Activated T-cell treated with anti-CD3 and anti-CD28 coated beads, Interleukin-2, amount 50 U/mL, for 24 hours (primary cell): Measurements from ENCODE around the gene DGKD.

ENCODE experiments used
- DNase-seq: peaks from one replicate; pipeline ENCODE4 v3.0.0-alpha.2; 2020
- H3K27ac Mint-ChIP-seq: 2 replicates; pipeline ENCODE4 v1.8.0; 2020; ENCODE audit warnings: mild to moderate bottlenecking, mixed read lengths
- H3K27me3 Mint-ChIP-seq: 2 replicates; pipeline ENCODE4 v1.8.0; 2020; ENCODE audit warnings: mixed read lengths
- H3K36me3 Mint-ChIP-seq: 2 replicates; pipeline ENCODE4 v1.8.0; 2020; ENCODE audit warnings: low read depth, mixed read lengths
- H3K4me1 Mint-ChIP-seq: 2 replicates; pipeline ENCODE4 v1.8.0; 2020; ENCODE audit warnings: low read depth, mixed read lengths
- H3K4me3 Mint-ChIP-seq: 2 replicates; pipeline ENCODE4 v1.8.0; 2020; ENCODE audit warnings: mild to moderate bottlenecking, moderate library complexity, mixed read lengths
- H3K9me3 Mint-ChIP-seq: 2 replicates; pipeline ENCODE4 v1.8.0; 2020; ENCODE audit warnings: mixed read lengths

Gene DGKD

GRCh38 chr2:233422649-233423551 lies 68.6 kb downstream of the DGKD start:
- Mint-ChIP-seq H3K4me3 (no peak overlapping the region), H3K27ac (peak overlapping the region; percentile 89), H3K9me3 (peaks cover 10% of the 10 kb centered on the region), H3K36me3 (peaks cover 66% of the 10 kb centered on the region), H3K27me3 (no peaks in the 10 kb centered on the region), H3K4me1 (peaks cover 95% of the 10 kb centered on the region)
- DNase-seq: peak; percentile 24

- H3K27me3 Mint-ChIP-seq: no peaks in the 10 kb centered on the region
- peaks cover 69% of the 10 kb centered on the region for H3K36me3 Mint-ChIP-seq
- no peak overlapping the region for H3K4me3 Mint-ChIP-seq
- H3K27ac Mint-ChIP-seq: peak overlapping the region; percentile 42
- peaks cover 95% of the 10 kb centered on the region for H3K4me1 Mint-ChIP-seq
- no peak for DNase-seq
- H3K9me3 Mint-ChIP-seq: peaks cover 10% of the 10 kb centered on the region
Observed at GRCh38 chr2:233423552-233423860, 69.2 kb downstream of the DGKD start.

DNA sequence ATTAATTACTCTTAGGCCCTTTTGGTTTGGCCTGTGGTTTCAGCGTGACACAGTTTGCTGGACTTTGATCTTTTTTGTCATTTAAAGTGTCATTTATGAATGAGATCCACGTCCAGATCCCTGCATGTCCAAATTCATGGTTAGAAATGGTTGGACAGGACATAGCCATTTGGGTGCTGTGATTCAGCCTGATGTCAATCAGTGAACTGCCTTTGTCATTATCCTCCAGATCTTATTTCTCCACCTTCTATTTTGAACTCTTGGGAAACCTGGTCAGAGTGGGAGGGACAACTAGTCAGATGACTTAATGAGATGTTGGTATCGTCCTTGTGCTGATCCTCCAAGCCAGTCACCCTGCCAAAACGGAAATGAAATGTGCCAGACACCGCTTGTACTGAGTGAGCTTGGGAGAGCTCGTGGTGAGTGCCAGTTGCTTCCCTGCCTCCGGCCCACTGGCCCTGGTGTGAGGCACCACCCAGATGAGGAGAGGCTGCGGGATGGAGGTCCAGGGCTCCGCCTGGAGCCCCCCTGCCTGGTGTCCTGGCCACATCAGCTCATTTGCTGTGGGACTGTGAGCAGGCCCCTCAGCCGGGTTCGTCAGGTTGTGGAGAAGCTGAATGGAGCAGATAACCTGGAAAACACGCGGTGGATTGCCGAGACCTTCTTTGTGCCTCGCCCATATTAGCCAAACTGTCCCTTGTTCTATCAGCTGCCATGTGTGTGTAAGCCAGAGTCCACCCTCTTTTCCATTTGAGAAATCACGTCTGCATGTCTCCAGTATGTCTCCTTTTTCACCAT lies 70.1 kb downstream of the DGKD start:
- Mint-ChIP-seq H3K4me1 (peaks cover 95% of the 10 kb centered on the region), H3K27me3 (no peaks in the 10 kb centered on the region), H3K4me3 (no peak overlapping the region), H3K27ac (peak overlapping the region; percentile 15), H3K36me3 (peaks cover 69% of the 10 kb centered on the region), H3K9me3 (peaks cover 10% of the 10 kb centered on the region)
- DNase-seq: peak; percentile 16

GRCh38 chr2:233426619-233427342 lies 72.5 kb downstream of the DGKD start:
- peak; percentile 74 for DNase-seq
- Mint-ChIP-seq H3K27me3 (no peaks in the 10 kb centered on the region), H3K27ac (peak overlapping the region; percentile 81), H3K4me1 (peaks cover 85% of the 10 kb centered on the region), H3K9me3 (peaks cover 10% of the 10 kb centered on the region), H3K4me3 (no peak overlapping the region), H3K36me3 (peaks cover 68% of the 10 kb centered on the region)

- peaks cover 60% of the 10 kb centered on the region for H3K36me3 Mint-ChIP-seq
- DNase-seq: peak; percentile 28
- H3K4me1 Mint-ChIP-seq: peaks cover 73% of the 10 kb centered on the region
- H3K4me3 Mint-ChIP-seq: no peak overlapping the region
- peaks cover 10% of the 10 kb centered on the region for H3K9me3 Mint-ChIP-seq
- no peaks in the 10 kb centered on the region for H3K27me3 Mint-ChIP-seq
- peak overlapping the region; percentile 8 for H3K27ac Mint-ChIP-seq
Observed at GRCh38 chr2:233428008-233428407, 73.7 kb downstream of the DGKD start.

GRCh38 chr2:233428438-233428837 lies 74.1 kb downstream of the DGKD start:
- H3K4me3 Mint-ChIP-seq: no peak overlapping the region
- peaks cover 10% of the 10 kb centered on the region for H3K9me3 Mint-ChIP-seq
- peaks cover 69% of the 10 kb centered on the region for H3K4me1 Mint-ChIP-seq
- DNase-seq: peak; percentile 19
- no peaks in the 10 kb centered on the region for H3K27me3 Mint-ChIP-seq
- H3K36me3 Mint-ChIP-seq: peaks cover 56% of the 10 kb centered on the region
- no peak overlapping the region for H3K27ac Mint-ChIP-seq

DNA sequence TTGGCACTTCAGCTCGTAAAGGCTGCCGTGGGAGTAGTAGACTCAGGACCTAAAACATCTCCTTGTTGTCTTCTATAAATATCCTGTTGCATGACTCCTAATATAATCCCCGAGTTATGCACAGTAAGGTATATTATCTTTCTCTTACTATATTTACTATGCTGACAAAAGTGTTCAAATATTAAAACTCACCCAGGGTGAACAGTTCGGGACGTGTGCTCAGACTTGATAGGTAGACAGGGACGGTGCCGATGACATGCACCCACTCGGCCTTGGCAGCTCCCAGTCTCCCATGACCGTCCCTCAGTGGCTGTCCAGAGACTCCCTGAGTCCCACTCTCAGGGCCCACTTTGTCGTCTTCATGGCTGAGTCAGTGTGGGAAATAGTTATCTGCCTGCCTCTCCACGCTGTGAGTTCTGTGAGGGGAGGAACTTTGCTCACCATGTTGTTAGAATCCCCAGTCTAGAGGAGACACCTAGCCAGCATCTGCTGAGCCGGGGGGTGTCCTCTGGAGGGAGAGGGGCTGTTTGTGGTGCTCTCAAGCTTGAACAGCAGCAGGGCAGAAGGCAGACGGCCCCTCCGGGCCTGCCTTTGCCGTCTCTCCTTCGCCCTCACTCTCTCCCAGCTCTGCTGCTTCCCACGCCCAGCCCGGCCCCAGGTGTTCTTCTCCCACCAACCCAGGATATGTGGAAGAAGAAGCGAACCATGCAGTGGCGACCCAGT lies 75.0 kb downstream of the DGKD start:
- peak; percentile 18 for DNase-seq
- H3K4me3 Mint-ChIP-seq: no peak overlapping the region
- no peaks in the 10 kb centered on the region for H3K27me3 Mint-ChIP-seq
- H3K27ac Mint-ChIP-seq: peak overlapping the region; percentile 22
- peaks cover 52% of the 10 kb centered on the region for H3K36me3 Mint-ChIP-seq
- peaks cover 10% of the 10 kb centered on the region for H3K9me3 Mint-ChIP-seq
- H3K4me1 Mint-ChIP-seq: peaks cover 62% of the 10 kb centered on the region

GRCh38 chr2:233430081-233430480 lies 75.8 kb downstream of the DGKD start:
- Mint-ChIP-seq H3K36me3 (peaks cover 53% of the 10 kb centered on the region), H3K27me3 (no peaks in the 10 kb centered on the region), H3K4me1 (peaks cover 58% of the 10 kb centered on the region), H3K4me3 (no peak overlapping the region), H3K9me3 (peaks cover 10% of the 10 kb centered on the region), H3K27ac (no peak overlapping the region)
- DNase-seq: no peak

DNA sequence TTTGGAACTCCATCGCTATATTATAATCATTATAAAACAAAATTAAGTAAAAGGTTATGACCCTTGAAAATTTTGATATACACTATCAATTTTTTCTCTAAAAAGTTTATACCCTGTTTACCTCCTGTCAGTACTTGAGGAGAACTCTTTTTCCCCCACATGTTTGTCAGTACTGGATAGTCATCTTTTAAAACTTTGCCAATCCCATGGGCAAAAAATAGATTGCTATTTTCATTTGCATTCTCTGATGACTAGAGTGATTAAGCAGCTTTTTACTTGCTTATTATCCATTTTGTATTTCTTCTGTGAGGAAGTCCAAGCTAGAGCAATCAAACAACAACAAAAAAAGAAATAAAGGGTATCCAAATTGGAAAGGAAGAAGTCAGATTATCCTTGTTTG lies 76.4 kb downstream of the DGKD start:
- Mint-ChIP-seq H3K27ac (no peak overlapping the region), H3K9me3 (peaks cover 10% of the 10 kb centered on the region), H3K4me3 (no peak overlapping the region), H3K36me3 (peaks cover 56% of the 10 kb centered on the region), H3K27me3 (no peaks in the 10 kb centered on the region), H3K4me1 (peaks cover 54% of the 10 kb centered on the region)
- DNase-seq: no peak

DNA sequence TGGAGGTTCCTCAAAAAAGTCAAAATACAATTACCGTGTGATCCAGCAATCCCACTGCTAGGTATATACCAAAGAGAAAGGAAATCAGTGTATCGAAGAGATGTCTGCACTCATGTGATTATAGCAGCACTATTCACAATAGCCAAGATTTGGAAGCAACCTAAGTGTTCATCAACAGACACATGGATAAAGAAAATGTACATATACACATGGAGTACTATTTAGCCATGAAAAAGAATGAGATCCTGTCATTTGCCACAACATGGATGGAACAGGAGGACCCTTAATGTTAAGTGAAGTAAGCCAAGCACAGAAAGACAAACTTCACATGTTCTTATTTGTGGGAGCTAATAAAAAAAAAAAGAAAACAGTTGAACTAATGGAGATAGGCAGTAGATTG lies 78.7 kb downstream of the DGKD start:
- Mint-ChIP-seq H3K27ac (no peak overlapping the region), H3K27me3 (no peaks in the 10 kb centered on the region), H3K36me3 (peaks cover 58% of the 10 kb centered on the region), H3K4me1 (peaks cover 31% of the 10 kb centered on the region), H3K4me3 (no peak overlapping the region), H3K9me3 (no peaks in the 10 kb centered on the region)
- no peak for DNase-seq

GRCh38 chr2:233433794-233434193 lies 79.5 kb downstream of the DGKD start:
- peaks cover 61% of the 10 kb centered on the region for H3K36me3 Mint-ChIP-seq

GRCh38 chr2:233434666-233435330 lies 80.5 kb downstream of the DGKD start:
- peaks cover 13% of the 10 kb centered on the region for H3K4me1 Mint-ChIP-seq

More at GRCh38 chr2:233433794-233434193, 79.5 kb downstream of the DGKD start:
- Mint-ChIP-seq H3K4me3 (no peak overlapping the region), H3K27ac (no peak overlapping the region), H3K4me1 (peaks cover 23% of the 10 kb centered on the region), H3K27me3 (no peaks in the 10 kb centered on the region), H3K9me3 (no peaks in the 10 kb centered on the region)
- DNase-seq: no peak

GRCh38 chr2:233435436-233436190 lies 81.3 kb downstream of the DGKD start:
- Mint-ChIP-seq H3K27me3 (no peaks in the 10 kb centered on the region), H3K36me3 (peaks cover 80% of the 10 kb centered on the region), H3K9me3 (no peaks in the 10 kb centered on the region), H3K27ac (peak overlapping the region; percentile 50), H3K4me3 (no peak overlapping the region), H3K4me1 (peaks cover 7% of the 10 kb centered on the region)
- peak; percentile 25 for DNase-seq

More at GRCh38 chr2:233434666-233435330, 80.5 kb downstream of the DGKD start:
- Mint-ChIP-seq H3K9me3 (no peaks in the 10 kb centered on the region), H3K4me3 (no peak overlapping the region), H3K27ac (peak overlapping the region; percentile 63), H3K36me3 (peaks cover 71% of the 10 kb centered on the region), H3K27me3 (no peaks in the 10 kb centered on the region)
- DNase-seq: peak; percentile 14
